ENCODE data around the gene SNX24.
"Not testable (repeated sequence)": the region's sequence is repeated elsewhere in the genome, so short reads cannot be mapped to it uniquely, and the experiment has no call there.

The SNX24 gene

DNA sequence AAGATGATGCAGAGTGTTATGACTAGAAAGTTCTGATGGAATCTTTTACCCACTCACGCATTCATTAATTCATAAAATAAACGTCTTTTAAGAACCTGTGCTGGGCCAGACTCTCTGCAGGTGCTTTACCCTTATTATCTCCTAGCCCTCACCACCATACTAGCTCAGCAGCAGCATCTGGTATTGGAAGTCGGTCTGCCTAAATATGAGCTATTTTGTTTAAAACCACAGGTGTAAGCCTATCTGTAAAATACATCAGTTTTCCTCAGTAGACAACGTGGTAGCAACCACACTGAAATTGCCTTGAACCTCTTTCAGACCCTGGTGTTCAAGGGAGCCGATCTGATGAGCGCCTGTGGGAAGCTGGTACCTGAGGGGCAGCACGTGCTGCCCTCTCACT lies 121.7 kb downstream of the SNX24 start:
- ATAC-seq = no peak
- no peak for DNase-seq

DNA sequence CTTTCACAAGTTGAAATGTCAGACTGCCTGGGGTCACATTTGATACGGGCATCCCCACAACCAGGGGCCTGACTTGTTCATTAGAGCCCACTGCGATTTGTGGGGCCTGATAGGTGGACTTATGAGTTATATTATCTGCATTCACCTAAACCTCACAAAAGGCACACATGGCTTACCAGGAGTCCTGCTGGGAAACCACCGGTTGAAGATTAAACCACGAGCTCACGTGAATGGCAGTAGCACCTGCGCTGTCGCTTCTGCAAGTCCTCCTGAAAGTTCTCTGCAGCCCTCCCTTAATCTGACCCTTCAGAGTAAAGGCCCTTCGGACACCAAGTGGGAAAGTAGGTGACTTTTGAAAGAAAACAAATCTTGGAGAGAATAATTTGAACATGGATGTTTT lies 122.2 kb downstream of the SNX24 start:
- ATAC-seq = no peak
- DNase-seq = no peak

DNA sequence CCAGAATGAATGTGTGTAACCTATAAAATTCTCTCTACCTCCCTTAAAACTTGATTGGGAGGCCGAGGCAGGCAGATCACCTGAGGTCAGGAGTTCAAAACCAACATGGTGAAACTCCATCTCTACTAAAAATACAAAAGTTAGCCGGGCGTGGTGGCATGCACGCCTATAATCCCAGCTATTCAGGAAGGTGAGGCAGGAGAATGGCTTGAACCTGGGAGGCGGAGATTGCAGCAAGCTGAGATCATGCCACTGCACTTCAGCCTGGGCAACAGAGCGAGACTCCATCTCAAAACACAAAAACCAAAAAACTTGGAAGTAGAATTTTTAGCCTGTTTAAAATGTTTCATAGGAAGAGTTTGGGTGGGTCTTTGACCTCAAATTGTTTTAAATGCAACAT lies 122.6 kb downstream of the SNX24 start:
- DNase-seq, ATAC-seq: not testable (repeated sequence)

DNA sequence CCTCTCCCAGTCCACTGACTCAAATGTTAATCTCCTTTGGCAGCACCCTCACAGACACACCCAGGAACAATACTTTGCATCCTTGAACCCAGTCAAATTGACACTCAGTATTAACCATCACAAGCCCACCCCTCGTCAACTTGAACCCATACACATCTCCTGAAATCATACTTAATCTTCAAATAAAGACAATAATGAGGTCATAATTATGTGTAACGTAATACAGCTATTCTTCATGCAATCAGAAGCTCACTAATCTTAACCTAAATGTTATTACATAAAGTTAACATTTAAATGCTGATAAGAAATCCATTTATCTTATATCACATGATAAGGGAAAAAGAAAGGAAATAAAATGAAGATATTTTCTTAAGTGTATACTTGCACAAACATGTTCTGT lies 125.9 kb downstream of the SNX24 start:
- no peak for ATAC-seq

DNA sequence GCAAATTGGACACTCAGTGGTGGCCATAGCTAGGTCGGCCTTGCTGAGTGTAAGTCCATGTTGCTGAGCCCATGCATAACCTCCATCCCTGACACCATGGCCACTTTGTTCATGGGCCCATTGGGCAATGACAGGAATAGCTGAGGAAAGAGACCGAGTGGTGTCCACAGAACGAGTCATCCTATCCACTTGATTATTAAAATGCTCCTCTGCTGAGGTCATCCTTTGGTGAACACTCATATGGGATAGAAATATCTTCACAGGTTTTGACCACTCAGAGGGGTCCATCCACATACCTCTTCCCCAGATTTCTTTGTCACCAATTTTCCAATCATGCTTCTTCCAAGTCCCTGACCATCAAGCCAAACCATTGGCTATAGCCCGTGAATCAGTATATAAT lies 127.5 kb downstream of the SNX24 start:
- ATAC-seq (no peak), DNase-seq (no peak)

More for the DNA sequence above, 125.9 kb downstream of the SNX24 start:
- DNase-seq = no peak

DNA sequence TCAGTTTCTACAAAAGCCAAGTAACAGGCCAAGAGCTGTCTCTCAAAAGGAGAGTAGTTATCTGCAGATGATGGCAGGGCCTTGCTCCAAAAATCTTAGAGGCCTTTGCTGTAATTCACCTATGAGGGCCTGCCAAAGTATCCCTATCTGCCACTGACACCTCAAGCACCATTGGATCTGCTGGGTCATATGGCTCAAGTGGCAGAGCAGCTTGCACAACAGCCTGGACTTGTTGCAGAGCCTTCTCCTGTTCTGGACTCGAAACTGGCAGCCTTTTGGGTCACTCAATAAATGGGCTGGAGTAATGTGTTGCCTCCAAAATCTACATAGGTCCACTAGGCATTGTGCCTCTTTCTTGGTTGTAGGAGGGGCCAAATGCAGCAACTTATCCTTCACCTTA lies 128.3 kb downstream of the SNX24 start:
- not testable (repeated sequence) for ATAC-seq

DNA sequence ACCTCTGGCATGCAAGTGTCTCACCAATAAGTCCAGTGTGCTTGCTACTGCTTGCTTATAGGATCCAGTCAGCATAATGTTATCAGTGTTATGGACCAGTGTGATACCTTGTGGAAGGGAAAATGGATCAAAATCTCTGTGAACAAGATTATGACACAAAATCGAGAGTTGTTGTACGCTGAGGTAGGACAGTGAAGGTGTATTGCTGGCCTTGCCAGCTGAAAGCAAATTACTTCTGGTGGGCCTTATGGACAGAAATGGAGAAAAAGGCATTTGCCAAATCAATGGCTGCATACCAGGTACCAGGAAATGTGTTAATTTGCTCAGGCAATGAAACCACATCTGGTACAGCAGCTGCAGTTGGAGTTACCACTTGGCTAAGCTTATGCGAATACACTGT lies 128.8 kb downstream of the SNX24 start:
- not testable (repeated sequence) for DNase-seq, ATAC-seq

More for the DNA sequence above, 128.3 kb downstream of the SNX24 start:
- DNase-seq = not testable (repeated sequence)

DNA sequence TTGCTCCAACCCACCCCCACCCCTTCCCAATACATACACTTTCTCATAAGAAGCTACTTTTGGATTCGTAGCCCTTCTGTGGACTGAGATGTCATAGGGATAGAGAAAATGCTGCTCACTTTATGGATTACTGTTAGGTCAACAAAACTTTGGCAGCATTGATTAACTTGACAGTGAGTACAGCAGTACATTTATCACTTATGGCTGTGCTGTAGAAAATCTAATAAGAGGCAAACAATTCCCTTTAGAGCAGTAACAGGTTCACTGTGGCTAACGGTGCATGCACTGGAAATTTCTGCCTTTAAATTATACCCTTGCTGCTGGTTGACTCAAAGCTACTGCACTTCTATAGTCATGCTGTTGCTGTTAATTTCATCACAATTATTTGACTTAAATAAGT lies 131.9 kb downstream of the SNX24 start:
- no peak for ATAC-seq

DNA sequence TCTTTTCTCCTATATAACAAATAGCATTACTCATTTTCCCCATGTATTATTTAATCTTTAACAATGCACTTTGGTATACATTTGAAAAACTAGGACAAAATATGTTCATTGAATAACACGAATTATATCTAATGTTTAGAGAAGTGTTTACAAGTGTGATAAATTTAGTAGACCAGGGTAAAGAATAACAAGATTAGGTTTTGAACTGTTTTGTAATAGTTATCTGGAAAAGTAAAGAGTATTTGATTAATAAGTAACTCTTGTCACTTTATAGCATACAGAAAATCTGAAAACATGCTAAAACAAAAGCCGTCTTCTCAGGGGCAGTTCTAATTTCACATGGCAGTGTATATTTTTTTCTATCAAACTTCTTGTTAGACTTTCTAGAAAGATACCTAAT lies 132.7 kb downstream of the SNX24 start:
- no peak for ATAC-seq

More for the DNA sequence above, 131.9 kb downstream of the SNX24 start:
- DNase-seq = no peak

DNA sequence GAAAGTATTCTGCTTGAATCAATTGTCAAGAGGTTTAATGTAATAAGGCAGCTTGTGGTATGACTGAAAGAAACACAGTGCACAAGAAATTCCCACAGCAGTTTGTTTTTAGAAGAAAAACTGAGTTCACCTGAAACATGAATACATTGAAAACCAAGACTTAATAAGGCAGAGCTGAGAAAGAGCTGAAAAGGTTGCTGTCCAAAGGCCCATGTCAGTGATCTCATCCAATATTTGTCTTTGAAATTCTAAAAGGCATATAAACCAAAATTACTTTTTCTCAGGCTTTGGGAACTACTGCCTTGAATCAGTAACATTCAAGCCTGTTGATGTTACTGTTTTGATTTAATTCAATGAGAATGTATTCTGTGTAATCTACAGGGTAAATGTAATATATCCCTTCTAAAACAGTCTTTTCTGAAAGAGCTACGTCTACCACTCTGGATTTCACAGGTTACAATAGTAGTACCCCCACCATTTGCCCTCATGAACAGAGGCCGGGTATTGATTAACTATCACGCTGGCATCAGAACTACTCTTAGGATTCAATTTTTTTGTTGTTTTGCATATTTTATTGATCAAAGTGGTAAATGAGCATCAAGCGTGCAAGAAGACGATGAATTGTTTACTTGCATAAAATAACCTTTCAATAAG lies 133.4 kb downstream of the SNX24 start:
- ATAC-seq = no peak
- no peak for DNase-seq

More for the DNA sequence above, 132.7 kb downstream of the SNX24 start:
- DNase-seq = no peak

DNA sequence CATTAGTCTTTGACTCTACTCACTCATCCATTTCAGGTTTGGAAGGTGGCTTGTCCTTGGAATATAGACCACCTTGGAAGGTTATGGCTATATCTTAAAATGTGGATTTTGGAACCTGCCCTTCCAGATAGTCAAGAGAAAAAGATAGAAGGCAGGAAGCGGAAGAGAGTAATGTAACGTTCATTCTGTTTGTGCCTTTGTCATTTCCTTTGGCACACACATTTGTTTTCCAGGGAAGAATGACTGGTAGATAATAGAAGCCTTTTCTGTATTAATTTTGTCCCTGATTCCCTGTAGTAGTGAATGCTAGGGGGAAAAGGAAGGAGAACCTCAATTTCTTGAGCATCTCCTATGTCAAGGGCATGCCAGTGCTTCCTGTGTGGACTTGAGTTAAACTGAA lies 136.4 kb downstream of the SNX24 start:
- ATAC-seq (no peak), DNase-seq (no peak)

DNA sequence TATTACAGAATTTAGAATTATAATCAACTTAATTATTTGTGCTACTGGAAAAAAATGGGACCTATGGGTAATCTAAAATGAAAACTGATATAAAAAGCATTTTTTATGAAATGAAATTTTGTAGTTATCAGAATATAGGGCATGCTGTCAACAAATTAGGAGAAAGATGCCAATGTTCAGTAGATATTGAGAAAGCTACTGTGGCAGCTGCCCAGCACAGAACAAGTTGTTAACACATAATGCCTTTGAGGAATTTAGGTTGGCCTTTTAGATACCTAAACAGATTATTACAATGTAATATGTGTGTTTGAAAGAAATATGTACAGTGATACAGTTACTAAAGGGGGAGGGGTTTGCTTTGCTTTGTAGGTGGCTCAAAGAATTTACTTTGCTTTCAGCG lies 137.0 kb downstream of the SNX24 start:
- ATAC-seq (no peak), DNase-seq (no peak)

DNA sequence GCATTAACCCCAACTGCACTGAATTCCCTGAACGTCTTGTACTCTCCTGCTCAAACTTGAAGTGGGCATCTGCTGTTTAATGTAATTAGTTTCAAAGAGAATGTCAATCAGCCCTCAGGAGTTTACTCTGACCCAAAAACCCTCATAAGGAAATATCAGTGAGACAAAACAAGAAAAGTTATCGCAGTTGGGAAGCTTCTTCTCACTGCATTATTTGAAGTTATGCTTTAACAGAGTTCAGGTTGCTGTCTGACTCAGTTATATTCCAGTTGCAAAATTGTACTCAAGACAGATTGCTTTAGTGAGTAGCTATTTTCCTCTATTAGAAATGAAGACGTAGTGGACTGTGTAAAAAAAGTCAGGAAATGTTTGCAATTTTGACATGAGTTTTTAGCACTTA lies 139.0 kb downstream of the SNX24 start:
- no peak for DNase-seq
- no peak for ATAC-seq

DNA sequence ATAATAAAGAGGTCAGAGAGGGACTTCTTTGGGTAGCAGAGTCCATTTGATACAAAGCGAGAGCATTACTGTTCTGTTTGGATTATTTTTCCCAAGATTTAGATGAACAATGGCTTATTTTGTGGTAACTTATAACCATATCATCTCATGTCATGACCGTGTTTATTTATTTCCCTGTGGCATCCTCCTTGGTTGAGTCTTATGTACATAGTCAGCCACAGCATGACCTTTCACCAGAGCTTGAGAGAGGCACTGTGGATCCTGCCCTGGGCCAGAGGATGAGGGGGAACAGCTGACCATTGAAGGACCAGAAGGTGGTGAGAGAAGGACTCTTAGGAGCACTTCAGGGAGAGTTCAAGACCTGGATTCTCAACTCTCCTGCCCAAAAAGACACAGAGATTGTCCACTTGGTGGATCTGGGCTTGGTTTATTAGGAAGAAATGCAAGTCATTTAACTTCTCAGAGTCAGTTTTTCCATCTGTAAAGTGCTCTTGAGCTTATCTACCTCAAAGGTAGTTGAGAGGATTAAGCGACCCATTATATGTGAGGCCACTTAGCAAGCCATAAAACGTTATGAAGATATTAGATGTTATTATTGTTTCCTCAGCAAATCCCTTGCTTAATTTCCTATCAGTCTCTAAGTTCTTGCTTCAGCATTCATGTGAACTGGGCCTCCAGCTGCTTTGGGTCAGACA lies 139.7 kb downstream of the SNX24 start:
- DNase-seq (no peak), ATAC-seq (no peak)

DNA sequence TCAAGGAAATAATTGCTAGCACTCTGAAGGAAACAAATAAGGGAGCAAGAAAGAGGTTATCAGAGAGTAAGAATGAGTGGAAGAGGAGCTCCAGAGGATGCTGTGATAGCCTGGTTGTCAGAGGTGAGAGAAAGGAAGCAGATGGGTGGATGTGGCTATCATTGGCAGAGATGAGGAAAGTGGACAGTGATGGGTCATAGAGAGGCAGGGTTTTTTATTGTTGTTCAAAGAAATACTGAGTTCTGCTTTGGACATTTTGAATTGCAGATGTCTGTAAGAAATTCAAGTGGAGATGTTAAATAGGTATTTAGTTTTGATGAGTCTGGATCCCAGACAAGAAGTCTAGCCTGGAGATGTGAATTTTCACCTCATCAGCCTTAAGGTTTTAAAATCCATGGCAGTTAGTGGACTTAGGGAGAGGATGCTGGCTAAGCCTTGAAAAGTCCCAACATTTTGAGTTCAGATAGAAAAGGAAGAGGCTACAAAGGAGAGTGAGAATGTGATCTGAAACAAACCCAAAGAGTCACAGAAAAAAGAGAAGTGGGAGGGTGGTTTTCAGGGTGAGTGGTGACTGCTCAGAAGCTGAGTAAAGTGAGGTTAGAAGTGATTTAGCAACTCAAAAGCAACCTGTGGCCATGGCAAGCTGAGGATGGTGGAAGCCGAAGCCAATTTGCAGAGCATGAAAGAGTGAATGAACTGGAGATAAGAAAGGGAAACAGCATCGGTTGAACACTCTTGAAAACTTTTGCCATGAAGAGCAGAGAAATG lies 140.7 kb downstream of the SNX24 start:
- no peak for DNase-seq
- ATAC-seq = no peak

DNA sequence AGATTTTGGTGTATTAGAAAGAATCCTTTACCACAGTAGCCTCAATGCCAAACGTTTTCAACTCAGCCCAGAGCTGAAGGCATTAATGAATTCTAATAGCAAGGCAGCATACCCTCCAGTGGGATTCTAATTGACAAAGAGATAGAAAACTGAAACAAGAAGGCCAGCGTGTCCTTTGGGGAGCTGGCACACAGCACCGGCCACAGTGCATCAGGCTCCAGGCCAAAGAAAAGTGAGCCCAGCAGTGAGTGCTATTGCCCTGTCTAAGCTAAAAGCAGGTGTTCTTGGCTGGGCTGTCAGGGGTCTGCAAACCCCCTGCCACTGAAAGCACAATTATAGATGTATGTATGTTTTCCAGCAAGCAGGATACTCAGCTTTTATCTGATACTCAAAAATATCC lies 150.7 kb downstream of the SNX24 start:
- DNase-seq (no peak), ATAC-seq (no peak)

DNA sequence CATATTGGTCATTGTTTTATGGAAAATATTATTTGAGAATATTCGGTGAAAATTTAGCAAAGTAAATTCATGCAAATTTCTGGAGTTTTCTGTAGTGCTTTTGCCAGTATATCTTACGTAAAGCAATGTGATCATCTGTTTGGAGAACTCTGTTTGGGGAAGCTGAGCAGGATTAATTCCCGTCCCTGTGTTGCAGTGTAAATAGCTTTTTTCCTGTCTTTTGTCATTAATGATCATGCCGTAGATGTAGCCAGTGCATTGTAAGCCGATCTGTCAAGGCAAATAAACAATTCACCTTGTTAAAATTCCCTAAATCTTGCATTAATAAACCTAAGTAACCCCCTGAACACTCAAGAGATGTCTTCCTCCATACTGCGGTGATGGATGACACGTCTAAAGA lies 151.9 kb downstream of the SNX24 start:
- ATAC-seq = no peak
- DNase-seq = no peak

DNA sequence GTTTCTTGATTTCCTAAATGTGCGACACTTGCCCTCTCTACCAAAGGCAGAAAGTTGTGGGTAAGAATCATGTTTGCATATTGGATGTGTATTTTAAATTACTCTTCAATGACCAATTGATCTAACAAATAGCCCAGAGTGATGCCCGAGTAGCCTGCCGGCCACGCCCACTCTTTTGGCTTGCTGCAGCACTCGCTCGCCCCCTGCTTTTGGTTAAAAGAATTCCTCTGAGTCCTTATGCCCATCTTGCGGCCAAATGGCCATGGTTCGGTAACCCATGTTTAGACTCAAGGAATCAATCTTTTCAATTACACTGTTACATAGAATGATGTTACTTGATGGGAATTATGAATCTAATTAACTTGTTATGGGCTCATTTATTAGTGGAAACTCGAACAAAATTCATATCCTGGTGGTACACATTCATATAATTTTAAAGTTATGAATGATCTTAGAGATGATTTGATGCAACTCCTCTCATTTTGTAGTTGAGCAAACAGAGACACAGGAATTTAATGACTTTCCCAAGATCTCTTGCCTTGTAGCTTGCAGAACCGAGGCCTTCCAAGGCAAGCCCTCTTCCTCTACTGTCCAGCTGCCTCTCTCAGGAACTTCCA lies 154.6 kb downstream of the SNX24 start:
- DNase-seq (peak; percentile 51), ATAC-seq (no peak)

DNA sequence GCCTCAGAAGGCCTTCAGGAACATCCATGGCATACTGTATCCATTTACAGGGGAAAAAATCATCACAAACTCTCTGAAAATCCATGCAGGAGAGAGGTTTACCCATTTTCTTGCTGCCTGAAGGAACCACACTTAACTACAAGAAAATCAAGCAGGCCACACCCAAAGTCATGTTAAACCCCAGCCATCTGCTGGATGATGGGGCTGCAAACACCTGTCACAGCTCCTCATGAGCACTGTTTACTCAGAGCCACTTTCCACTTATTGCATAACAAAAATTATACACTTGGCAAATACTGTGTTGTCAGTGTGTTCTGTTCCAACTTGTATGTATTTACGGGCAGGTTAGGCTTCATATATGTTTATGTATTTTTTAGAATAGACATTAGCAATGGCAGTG lies 155.3 kb downstream of the SNX24 start:
- DNase-seq = no peak
- no peak for ATAC-seq

DNA sequence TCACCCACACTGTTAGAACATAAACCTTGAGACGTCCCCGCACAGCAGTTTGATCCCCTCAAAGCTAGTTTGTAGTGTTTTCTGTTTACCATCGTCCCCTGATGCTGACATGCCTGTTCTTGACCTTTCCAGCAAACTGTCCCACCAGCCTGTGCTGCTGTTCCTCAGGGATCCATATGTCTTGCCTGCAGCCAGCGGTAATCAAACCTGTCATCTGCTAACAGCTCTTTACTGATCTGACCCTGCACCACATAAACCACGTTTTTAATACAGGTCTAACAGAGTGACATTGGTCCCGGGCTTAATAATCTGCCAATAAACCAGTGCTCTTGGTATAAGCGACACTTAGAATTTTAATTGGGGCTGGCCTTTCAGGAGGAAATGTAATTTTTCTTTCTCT lies 156.4 kb downstream of the SNX24 start:
- ATAC-seq (no peak), DNase-seq (no peak)

DNA sequence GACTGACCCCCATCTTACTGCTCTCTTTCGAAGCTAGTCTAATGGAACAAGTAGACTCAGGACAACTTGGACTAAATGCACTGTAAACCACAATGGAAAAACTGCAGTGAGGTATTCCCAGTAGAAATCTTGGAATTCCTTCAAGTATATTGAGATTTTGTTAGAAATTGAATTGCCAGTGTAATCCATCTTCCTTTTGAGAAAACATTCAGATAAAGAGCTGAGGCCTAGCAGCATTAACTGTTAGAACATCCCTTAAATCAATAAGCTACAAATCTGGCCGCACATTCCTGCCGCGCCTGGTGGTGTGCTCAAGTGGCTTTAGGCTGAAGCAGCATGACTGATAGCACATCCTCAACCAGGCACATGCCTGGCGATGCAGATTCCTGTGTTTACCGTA lies 161.8 kb downstream of the SNX24 start:
- no peak for DNase-seq
- no peak for ATAC-seq

DNA sequence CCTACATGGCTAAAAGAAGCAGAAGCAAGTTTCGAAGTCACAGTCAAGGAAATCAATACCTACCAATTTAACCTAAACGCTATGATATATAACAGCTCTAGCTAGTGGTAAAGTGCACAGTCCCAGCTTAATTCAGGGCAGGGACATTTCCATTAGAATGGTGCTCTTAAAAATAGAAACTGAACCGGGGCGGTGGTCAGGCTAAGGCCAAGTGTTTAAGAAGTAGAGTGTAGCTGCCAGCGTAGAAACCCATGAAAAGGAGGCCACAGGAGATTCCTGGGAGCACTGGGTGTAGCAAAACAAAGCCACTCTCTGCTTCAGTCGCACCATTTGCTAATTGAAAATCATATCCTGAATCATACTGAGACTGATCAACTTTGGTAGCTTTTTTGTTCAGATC lies 162.3 kb downstream of the SNX24 start:
- DNase-seq = no peak
- no peak for ATAC-seq

DNA sequence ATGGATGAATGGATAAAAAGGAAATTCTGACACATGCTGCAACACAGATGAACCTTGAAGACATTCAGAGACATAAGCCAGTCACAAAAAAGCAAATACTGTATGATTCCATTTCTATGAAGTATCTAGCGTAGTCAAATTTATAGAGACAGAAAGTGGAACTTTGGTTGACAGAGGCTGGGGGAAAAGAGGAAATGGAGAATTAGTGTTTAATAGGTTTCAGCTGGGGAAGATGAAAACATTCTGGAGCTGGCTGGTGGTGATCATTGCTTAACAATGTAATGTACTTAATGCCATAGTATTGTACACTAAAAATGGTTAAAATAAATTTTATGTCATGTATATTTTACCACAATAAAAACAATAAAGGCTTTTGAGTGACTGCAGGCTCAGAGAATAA lies 166.9 kb downstream of the SNX24 start:
- ATAC-seq (no peak), DNase-seq (no peak)
